Measurements from ENCODE around the gene ROGDI. TPM values are rescaled to one million over a fixed set of nuclear protein-coding genes. Genes with fewer than 3 reads are reported as not detected.

The ROGDI gene
- total RNA-seq, 1 donor from 2014 or later = 7.0 TPM

DNA sequence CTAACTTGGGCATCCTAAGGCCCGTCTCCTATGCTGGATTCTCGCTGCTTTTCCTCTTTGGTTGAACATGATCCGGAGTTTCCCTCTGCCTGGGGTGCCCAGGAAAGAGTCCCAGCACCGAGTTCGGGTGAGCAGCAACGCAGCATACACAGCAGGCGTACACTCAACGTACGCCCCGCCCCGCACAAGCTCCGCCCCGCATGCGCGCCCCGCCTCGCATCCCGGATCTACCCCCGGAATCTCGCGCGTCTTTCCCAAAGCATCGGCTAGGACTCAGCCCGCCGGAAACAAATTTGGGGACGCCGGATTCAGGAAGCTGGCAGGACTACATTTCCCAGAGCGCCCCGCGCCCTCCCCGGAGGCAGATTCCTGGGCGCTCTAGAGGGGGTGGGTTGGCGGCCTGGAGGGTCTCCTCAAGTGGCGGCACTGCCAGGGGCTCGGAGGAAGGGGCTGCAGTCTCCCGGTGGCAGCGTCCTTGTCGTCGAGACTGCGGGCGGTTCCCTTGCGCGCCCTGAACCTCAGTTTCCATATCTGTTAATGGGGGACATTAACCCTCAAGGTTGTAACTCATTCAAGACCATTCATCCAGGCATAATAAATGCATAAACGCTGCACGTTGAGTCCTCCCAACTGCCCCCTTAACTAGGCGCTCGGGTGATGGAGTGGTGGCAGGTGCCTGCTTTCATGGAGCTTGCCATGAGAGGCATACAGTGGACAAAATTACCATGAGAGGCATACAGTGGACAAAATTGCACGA is 33.7 kb downstream of the ROGDI start:
- intact Hi-C loops (cut with micrococcal nuclease) = loop anchor here (1.0 to 10.0 kb wide), 3 partner anchors 34 to 190 kb away; partner anchors contain the start of genes ANKS3, DNAAF8, SEC14L5 and UBALD1

DNA sequence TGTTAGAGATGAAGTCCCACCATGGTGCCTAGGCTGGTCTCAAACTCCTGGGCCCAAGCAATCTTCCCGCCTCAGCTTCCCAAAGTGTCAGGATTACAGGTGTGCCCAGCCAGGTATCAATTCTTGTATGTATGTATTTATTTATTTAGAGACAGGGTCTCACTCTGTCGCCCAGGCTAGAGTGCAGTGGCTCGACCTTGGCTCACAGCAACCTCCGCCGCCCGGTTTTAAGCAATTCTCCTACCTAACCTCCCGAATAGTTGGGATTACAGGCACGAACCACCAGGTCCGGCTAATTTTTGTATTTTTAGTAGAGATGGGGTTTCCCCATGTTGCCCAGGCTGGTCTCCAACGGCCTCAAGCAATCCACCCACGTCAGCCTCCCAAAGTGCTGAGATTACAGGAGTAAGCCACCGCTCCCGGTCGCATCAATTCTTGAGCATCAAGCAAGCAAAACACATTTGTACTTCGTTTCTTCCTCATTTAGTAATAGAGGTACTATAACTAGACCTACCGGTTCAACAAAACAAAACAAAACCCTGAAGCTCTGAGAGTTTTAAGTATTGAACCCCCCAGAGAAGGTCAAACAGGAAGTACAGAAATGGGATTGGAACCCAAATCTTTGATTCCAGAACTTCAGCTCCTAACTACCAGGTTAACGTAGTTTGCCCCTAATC is 34.4 kb downstream of the ROGDI start:
- intact Hi-C loops (cut with micrococcal nuclease) = loop anchor here (1.0 to 10.0 kb wide), 5 partner anchors 34 to 343 kb away; partner anchors contain the start of genes ANKS3, DNAAF8, DNAJA3 and ROGDI

DNA sequence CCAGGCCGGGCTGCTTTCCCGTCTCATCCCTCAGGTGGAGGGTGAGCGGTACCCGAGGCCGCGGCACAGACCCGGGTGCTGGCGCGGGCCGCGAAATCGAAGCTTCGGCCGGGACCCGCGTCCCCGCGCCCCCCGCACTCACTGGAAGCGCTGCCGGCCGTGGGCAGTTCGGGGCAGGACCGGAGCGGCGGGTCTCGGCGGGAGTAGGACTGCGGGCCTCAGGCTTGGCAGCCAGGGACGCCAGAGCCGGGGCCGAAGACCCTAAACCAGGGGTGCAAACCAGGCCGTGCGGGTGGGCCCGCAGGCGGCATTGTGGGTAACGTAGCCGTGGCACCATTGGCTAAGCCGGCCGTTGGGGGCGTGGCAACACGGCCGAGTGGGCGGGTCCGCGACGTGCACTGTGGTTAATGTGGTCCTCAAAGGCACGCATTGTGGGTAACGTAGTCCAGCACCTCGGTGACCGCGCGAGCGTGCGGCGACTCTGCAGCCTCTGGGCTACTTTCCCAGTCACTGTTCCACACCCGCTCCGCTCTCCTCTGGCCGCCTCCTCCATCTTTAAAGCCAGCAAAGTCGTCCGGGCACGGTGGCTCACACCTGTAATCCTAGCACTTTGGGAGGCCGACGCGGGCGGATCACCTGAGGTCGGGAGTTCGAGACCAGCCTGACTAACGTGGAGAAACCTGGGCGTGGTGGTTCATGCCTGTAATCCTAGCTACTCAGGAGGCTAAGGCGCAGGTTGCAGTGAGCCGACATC is 35.4 kb downstream of the ROGDI start, which contains the start of gene ZNF500:
Gene ZNF500, minus strand, starts transcription at position 288 of the 754 bp plus-strand sequence. CDS start 1,184 bp downstream, outside the sequence.
- intact Hi-C loops (cut with micrococcal nuclease) = loop anchor here (1.0 to 10.0 kb wide), 3 partner anchors 35 to 342 kb away; partner anchors contain the start of genes DNAJA3, ROGDI and UBALD1

DNA sequence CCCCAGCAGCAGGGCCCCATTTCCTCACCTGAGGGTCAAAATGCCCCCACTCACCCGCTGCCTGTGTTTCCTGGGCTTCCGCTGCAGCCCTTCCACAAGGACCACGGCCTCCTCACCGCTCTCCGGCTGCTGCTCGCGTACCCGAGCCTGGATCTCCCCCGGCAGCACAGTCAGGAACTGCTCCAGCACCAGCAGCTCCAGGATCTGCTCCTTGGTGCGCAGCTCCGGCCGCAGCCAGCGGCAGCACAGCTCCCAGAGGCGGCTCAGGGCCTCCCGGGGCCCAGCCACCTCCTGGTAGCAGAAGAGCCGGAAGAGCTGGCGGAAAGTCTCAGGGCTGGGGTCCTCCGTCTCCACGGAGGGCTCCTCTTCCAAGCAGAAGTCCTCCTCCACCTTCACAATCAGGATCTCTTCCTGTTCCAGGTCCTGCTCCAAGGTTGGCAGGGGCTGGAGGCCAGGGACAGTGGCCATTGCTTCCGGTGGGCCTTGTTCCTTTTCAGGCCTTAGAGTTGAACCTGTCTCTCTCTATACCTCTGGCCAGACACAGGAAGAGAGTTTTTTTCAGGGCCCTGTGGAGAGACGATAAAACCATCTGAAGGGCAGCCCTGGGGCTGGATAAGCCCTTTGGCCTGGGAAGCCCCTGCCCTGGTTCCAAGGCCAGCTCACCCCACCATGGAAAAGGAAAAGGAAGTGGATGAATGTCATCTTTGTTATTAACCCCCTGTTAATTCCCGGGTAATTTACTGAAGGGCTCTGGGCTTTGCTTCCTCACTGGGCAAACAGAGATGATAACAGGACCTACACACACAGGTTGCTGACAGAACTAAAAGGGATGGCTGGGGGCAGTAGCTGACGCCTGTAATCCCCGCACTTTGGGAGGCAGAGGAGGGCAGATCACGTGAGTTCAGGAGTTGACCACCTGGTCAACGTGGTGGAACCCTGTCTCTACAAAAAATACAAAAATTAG is 36.6 kb downstream of the ROGDI start:
- intact Hi-C loops (cut with micrococcal nuclease) = loop anchor here (10.0 kb wide), 1 partner anchor 151 kb away; the partner anchor contains the start of gene UBALD1

DNA sequence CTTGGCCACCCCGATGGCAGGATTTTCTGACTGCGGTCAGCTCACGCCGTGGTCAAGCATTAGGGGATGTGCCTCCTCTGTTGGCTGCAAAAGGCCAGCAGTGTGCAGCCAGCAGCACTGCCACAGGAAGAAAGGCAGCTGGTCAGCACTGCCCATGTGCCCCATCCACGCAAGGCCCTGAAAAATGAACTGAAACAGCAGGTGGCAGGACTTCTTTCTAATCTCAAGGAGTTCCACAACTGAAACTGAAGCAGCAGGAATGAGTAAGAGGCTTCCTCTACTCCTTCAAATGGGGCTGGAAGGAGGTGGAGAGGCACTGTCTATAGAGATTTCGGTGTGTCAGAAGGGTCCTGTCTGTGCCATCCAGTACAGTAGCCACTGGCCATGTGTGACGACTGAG is 38.6 kb downstream of the ROGDI start:
- intact Hi-C loops (cut with micrococcal nuclease) = loop anchor here (10.0 kb wide), 1 partner anchor 149 kb away; the partner anchor contains the start of gene UBALD1

DNA sequence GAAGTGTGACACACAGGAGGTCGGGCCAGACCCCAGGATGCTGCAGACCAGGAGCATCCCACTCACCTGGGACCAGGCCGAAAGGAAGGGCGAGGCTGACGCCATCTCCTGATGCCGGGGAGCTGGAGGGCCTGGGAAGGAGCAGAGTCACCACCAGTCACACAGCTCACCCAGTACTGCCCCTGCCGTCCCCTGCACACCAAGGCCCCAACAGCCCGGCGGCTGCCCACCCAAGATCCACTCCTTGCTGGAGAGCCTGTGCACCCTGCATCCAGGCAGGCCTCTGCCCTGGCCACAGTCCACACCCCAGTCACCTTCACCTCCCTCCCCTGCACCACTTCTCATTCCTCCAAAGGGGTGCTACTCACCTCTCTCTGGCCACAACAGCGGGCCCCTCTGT is 40.2 kb downstream of the ROGDI start:
- intact Hi-C loops (cut with micrococcal nuclease) = loop anchor here (10.0 kb wide), 1 partner anchor 147 kb away; the partner anchor contains the start of gene UBALD1

DNA sequence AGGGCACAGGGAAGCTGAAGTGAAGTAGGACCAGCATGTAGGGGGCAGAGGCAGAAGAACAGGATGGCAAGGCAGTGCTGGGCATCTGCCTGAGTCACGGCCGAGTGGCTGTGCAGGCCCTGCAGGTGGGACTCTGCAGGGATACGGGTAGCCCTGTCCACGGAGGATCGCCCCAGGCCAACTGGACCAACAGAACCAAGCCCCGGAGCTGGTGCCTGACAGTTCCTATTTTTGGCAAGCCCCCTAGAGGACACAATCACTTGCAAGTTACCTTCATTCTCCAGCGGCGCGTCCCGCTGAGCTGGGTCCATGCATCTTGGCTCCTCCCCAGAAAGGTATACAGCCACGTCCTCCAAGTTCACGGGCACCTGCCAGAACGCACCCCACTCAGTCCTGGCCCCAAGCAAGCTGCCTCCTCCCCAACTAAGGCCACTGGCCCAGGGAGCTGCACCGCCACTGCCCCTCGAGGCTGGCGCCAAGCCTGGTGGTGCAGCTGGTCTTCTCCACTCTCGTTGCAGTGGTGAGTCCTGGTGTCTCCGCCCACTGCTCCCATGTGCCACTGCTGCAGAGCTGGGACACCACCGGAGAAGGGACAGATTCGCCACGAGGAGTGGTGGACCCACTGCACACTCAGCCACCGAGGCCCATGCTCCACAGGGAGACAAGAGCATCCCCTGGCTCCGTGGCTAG is 42.1 kb downstream of the ROGDI start:
- intact Hi-C loops (cut with micrococcal nuclease) = loop anchor here (10.0 kb wide), 1 partner anchor 146 kb away; the partner anchor contains the start of gene UBALD1

DNA sequence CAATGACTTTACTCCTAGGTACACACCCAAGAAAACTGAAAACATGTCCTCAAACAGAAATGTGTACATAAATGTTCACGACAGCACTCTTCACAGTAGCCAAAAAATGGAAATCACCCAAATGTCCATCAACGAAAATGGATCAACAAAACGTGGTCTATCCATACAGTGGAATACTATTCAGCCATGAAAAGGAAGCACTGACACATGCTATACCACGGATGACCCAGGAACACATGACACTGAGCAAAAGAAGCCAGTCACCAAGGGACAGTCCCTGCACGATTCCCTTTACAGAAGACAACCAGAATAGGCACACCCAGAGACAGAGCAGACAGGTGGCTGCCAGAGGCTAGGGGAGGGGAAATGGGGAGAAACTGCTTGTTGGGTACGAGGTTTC is 46.7 kb downstream of the ROGDI start:
- intact Hi-C loops (cut with micrococcal nuclease) = no loop called here

DNA sequence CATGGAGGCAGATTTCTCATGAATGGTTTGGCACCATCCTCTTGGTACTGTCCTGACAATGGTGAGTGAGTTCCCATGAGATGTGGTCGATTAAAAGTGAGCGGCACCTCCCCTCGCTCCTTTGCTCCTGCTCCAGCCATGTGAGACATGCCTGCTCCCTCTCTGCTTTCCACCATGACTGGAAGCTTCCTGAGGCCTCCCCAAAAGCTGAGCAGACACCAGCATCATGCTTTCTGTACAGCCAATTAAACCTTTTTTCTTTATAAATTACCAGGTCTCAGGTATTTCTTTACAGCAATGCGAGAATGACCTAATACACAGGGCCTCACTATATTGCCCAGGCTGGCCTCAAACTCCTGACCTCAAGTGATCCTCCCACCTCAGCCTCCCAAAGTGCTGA is 47.6 kb downstream of the ROGDI start:
- intact Hi-C loops (cut with micrococcal nuclease) = no loop called here

DNA sequence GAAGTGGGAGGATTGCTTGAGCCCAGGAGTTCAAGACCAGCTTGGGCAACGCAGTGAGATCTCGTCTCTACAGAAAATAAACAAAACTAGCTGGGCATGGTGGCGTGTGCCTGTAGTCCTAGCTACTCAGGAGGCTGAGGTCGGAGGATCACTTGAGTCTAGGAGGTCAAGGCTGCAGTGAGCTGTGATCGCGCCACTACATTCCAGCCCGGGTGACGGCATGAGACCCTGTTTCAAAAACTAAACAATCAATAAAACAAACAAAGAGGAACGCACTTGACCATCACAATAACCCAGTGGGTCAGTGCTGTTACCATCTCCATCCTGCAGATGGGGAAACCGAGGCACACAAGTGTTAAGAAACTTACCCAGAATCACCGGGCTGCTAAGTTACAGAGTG is 49.2 kb downstream of the ROGDI start:
- intact Hi-C loops (cut with micrococcal nuclease) = no loop called here

DNA sequence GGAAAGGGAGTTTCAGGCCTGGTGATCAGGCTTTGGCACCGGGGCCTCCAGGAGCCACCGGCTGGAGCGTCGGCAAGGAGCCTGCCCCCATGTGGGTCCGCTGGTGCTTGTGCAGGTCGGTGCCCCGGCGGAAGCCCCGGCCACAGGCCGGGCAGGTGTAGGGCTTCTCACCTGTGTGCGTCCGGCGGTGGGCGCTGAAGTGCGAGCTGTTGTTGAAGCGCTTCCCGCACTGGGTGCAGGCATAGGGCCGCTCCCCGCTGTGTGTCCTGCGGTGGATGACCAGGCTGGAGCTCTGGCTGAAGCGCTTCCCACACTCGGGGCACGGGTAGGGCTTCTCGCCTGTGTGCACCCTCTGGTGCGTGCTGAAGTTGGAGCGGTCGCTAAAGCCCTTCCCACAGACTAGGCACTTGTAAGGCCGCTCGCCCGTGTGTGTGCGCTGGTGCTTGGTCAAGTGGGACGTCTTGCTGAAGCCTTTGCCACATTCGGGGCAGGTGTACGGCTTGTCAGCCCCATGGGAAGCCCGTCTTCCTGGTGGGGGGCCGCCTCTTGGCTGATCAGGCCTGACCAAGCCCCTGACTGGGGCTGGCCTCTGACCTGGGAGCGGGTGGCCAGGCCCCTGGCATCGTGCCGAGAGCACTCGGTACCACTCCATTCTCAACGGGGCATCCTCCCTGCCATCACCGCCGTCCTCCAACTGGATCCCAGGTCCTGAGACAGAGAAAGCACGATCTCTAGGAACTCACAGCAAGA is 49.9 kb downstream of the ROGDI start:
- intact Hi-C loops (cut with micrococcal nuclease) = no loop called here

DNA sequence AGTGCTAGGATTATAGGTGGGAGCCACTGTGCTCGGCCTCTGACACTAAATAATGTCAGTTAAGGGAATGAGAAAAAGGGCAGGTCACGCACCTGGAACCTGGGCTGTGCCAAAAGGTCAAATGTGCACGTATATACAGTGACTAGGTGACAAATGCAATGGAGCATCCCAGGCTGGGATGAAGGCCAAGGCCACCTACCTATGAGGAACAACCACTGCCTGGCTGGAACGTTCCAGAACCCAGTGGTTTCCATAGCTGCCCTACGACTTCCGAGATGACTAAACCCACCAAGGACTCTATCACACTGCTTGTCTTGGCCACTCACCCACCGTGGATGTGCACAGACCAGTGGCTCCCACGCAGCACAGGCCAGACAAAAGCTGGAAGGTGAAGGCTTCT is 51.5 kb downstream of the ROGDI start:
- intact Hi-C loops (cut with micrococcal nuclease) = no loop called here

DNA sequence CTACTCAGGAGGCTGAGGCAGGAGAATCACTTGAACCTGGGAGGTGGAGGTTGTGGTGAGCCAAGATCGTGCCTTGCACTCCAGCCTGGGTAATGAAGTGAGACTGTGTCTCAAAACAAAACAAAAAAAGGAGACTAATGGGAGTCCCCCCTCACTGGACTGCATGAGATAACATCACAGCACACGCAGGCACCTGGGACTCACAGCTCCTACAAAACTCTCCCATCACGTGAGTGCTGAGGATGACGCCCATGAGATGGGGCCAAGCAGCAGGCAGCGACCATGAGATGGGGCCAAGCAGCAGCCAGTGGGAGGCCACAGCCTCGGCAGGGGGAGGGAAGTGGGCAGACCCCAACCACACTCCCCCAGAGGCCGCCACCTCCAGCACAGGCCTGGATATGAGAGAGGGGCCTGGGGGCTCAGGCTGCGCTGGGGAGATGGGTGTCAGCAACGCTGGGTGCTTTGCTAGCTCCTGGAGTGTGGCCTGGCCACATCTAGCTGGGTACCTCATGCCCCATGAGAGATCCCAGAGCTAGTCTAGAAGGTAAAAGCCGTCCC is 52.7 kb downstream of the ROGDI start:
- intact Hi-C loops (cut with micrococcal nuclease) = no loop called here

DNA sequence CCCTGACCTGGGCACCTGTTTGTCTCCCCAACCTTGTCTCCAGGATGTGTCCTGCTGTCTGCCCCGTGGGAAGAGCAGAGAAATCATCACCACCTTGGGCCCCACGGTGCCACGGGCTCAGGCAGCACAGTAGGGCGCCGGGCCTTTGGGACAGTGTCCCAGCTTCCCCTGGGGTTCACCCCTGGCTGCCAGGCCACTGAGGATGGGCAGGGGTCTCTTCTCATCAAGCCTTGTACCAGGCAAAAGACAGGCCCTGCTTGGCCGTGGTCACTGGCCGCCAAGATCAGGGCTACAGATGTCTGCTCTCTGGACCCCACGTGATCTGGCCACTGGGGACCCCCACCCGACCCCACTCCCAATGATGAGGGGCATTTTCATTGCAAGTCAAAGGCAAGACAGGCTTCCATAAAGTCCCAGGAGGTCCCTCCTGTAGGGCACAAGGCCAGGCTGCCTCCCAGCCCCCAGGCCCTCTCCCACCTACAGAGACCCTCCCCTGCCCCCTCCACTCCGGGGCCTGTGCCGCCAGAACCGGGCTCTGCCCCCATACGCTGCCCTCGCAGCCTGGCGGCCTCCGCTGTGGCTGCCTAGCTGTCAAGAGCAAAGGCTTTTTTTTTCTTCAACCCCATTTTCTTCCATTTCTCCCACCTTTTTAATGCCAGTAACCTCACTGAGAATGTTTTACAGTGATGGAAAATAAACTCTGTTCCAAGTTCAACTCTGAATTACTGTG is 53.6 kb downstream of the ROGDI start:
- intact Hi-C loops (cut with micrococcal nuclease) = no loop called here

DNA sequence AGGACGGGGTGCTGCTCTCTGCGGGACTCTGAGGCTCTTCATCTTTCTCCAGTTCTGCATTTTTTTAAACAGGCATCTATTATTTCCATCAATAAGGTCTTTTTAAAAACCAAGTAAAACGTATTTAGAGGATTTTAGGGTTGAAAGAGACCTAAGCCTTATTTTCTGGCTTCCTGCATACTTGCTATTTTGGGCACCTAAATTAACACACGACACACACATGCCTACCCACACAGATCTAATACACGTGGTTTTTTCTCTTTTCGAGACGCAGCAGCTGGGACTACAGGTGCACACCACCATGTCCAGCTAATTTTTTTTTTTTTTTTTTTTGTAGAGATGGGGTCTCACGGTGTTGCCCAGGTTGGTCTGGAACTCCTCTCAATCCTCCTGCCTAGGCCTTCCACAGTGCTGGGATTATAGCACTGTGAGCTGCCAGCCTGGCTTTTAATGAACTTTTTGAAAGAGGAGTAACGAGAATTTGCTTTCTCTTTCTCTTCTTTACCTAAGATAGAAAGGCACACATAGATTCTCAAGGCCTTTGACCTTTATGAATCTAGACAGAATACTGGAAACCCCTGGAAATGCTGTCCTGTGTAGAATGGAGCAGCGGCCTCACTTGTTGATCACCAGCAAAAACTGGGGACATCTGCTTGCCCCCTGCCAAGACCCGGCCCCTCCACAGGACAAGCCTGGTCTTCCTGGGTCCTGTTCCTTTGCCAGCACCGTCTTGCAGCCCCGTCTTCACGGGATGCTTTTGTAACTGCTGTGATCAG is 54.3 kb downstream of the ROGDI start:
- intact Hi-C loops (cut with micrococcal nuclease) = no loop called here

DNA sequence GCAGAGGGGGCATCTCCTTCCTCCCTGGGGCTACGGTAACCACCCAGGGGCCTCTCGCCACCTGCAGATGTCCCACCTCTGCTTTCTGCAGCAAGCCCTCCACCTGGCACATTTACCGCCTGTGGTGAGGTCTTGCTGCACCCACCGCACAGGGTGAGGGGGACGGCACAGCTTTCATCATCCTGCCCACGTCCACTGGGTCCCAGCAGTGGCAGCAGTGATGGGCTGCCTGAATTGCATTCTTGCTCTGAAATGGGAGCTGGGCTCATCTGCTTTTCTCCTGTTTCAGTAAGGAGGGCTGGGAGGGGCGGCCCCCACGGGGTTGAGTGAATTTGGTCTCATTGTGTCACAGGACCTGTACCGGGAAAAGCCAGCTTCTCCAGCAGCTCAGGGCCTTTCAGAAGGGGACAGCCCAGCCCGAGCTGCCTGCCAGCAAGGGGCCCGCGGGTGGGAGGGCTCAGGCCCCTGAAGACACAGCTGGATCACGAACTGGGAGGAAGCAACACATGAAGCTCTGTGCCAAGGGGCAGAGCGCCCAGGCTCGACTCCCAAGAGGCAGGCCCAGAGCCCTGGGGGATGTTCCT is 55.4 kb downstream of the ROGDI start:
- intact Hi-C loops (cut with micrococcal nuclease) = no loop called here

All from T-helper 2 cell treated with Interferon-gamma antibody and Interleukin-4, amounts not matched to agents 100 ng/mL and 5 ng/mL, for 36 hours (primary cell).